ENCODE results near the gene TARS1.

TARS1 gene

GRCh38 chr5:33440482-33441240, at the start of gene TARS1:
TARS1 (plus strand) TSS chr5:33440965; CDS start chr5:33441087, 122 bp downstream.
- no peak for TF ChIP-seq CTCF (IDR thresholded peaks at IDR 0.05; ENCODE audit: control insufficient read depth, insufficient read depth, low read depth, low read length, missing control alignments)
- peak; percentile 100 for DNase-seq (ENCODE audit: low read depth)

GRCh38 chr5:33398501-33398900, 42.3 kb upstream of the TARS1 start:
- TF ChIP-seq CTCF (IDR thresholded peaks at IDR 0.05; ENCODE audit: control insufficient read depth, insufficient read depth, low read depth, low read length, missing control alignments) = no peak
- H3K4me3 ChIP-seq (ENCODE audit: control insufficient read depth, low read depth, low read length) = no peak overlapping the region
- DNase-seq (ENCODE audit: low read depth) = no peak

More at GRCh38 chr5:33440482-33441240, at the start of gene TARS1:
- peak within 1 kb of the TSS; percentile 95 for H3K4me3 ChIP-seq (ENCODE audit: control insufficient read depth, low read depth, low read length)

- no peak for TF ChIP-seq CTCF (IDR thresholded peaks at IDR 0.05; ENCODE audit: control insufficient read depth, insufficient read depth, low read depth, low read length, missing control alignments)
- DNase-seq (ENCODE audit: low read depth) = no peak
- H3K4me3 ChIP-seq (ENCODE audit: control insufficient read depth, low read depth, low read length) = no peak overlapping the region
These were observed 40.1 kb upstream of the TARS1 start for GRCh38 chr5:33400675-33401074.

GRCh38 chr5:33401482-33402390, 39.0 kb upstream of the TARS1 start:
- no peak overlapping the region for H3K4me3 ChIP-seq (ENCODE audit: control insufficient read depth, low read depth, low read length)
- peak; percentile 42 for DNase-seq (ENCODE audit: low read depth)
- no peak for TF ChIP-seq CTCF (IDR thresholded peaks at IDR 0.05; ENCODE audit: control insufficient read depth, insufficient read depth, low read depth, low read length, missing control alignments)

- no peak for TF ChIP-seq CTCF (IDR thresholded peaks at IDR 0.05; ENCODE audit: control insufficient read depth, insufficient read depth, low read depth, low read length, missing control alignments)
- no peak for DNase-seq (ENCODE audit: low read depth)
- H3K4me3 ChIP-seq (ENCODE audit: control insufficient read depth, low read depth, low read length) = no peak overlapping the region
These were observed 37.6 kb upstream of the TARS1 start for GRCh38 chr5:33403187-33403586.

- no peak for TF ChIP-seq CTCF (IDR thresholded peaks at IDR 0.05; ENCODE audit: control insufficient read depth, insufficient read depth, low read depth, low read length, missing control alignments)
- H3K4me3 ChIP-seq (ENCODE audit: control insufficient read depth, low read depth, low read length) = no peak overlapping the region
- DNase-seq (ENCODE audit: low read depth) = no peak
These were observed 31.9 kb upstream of the TARS1 start for GRCh38 chr5:33408816-33409215.
